ENCODE results near the gene VKORC1L1.

DNA sequence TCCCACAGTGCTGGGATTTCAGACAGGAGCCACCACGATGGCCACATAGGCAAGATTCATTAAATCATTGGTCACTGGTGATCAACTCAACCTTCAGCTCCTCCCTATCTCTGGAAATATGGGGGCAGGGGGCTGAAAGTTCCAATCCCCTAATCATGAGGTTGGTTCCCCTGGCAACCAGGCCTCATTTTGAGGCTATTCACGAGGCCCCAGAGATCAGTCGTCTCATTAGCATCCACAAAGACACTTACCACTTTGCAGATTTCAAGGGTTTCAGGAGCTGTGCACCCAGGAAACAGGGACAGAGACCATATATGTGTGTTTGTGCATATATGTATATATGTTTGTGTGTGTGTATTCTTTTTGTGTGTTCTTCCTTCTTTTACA lies 116.8 kb downstream of the VKORC1L1 start:
- no peak for TF ChIP-seq RAD21 (IDR thresholded peaks at IDR 0.05; ENCODE audit: low read depth)
- TF ChIP-seq EGR1 (IDR thresholded peaks at IDR 0.05): no peak
- TF ChIP-seq, protein P1, sequence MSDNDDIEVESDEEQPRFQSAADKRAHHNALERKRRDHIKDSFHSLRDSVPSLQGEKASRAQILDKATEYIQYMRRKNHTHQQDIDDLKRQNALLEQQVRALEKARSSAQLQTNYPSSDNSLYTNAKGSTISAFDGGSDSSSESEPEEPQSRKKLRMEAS (IDR thresholded peaks at IDR 0.05): no peak
- no peak for TF ChIP-seq EP300 (IDR thresholded peaks at IDR 0.05; ENCODE audit: borderline replicate concordance)
- no peak for TF ChIP-seq TAF1 (IDR thresholded peaks at IDR 0.05; ENCODE audit: low read depth)
- TF ChIP-seq, protein P2, sequence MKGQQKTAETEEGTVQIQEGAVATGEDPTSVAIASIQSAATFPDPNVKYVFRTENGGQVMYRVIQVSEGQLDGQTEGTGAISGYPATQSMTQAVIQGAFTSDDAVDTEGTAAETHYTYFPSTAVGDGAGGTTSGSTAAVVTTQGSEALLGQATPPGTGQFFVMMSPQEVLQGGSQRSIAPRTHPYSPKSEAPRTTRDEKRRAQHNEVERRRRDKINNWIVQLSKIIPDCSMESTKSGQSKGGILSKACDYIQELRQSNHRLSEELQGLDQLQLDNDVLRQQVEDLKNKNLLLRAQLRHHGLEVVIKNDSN (IDR thresholded peaks at IDR 0.05): no peak
- TF ChIP-seq NFIC (IDR thresholded peaks at IDR 0.05): no peak
- TF ChIP-seq FOXM1 (IDR thresholded peaks at IDR 0.05; ENCODE audit: borderline replicate concordance, low read depth): no peak
- no peak for TF ChIP-seq YY1 (IDR thresholded peaks at IDR 0.05; ENCODE audit: low read depth)
